Measurements from ENCODE around the gene LETM1.

Gene LETM1

DNA sequence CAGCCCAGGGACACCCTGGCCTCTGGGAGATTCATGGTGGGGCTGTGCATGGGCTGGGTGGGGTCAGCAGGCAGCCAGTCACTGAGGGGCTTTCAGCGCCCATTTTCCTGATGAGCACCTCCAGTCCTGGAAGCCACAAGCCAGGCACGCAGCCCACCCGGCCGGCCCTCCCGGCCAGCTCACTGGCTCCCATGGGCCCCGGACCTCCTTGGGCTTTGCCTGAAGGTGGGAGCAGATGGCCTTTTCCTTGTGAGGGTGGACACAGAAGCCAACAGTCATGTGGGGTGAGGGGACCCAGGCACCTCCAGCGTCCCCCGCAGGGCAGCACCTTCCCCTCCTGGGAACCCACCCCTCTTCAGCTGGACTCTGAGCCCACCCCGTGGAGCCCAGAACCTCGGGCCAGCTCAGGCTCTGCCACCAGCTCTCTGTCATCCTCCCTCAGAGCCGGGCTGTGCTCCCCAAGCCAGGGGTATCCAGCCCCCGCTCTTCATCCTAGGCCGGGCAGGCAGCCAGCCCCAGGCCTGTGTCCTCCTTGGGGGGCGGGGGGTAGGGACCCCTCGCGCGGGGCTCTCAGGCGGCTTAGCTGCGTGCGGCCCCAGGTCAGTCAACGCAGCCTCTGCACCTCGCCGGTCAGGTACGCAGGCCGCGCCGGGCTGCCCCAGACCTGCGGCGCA lies 63.7 kb downstream of the LETM1 start:
- DNase-seq = no peak

DNA sequence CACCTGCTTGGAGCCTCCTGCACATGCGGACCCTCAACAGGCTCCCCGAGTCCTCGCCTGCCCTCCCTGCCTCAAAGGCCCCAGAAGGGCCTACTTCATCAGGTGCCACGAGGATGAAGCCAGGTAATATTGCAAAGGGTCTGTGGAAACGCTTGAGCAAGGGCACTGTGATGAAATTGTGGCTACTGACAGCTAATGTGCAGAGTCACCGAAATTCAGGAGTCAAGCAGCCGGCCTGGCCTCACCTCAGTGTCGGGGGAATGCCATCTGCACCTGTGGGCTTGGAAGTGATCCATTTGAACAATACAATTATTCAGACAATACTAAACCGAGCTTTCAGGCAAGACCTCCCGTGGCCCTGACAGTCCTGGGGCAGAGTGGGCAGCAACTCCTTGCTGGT lies 66.0 kb downstream of the LETM1 start:
- DNase-seq = no peak

DNA sequence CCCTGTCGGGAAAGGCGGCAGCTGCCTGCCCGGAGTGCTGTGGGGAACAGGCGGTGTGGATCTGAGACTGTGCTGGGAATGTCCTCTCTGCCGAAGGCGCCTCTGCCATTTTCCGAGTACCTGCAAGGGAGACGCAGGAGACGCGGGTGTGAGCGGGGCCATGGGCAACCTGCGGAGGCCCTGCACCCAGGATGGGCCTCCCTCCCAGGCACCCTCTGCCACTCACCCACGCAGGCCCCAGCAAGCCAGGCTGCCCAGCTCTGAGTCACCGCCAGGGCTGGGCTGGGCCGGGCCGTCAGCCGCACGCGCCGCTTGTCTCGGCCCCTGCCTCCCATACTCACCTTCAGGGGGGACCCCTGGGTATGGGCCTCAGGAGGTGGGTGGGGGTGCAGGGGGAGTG lies 66.4 kb downstream of the LETM1 start:
- DNase-seq = no peak

DNA sequence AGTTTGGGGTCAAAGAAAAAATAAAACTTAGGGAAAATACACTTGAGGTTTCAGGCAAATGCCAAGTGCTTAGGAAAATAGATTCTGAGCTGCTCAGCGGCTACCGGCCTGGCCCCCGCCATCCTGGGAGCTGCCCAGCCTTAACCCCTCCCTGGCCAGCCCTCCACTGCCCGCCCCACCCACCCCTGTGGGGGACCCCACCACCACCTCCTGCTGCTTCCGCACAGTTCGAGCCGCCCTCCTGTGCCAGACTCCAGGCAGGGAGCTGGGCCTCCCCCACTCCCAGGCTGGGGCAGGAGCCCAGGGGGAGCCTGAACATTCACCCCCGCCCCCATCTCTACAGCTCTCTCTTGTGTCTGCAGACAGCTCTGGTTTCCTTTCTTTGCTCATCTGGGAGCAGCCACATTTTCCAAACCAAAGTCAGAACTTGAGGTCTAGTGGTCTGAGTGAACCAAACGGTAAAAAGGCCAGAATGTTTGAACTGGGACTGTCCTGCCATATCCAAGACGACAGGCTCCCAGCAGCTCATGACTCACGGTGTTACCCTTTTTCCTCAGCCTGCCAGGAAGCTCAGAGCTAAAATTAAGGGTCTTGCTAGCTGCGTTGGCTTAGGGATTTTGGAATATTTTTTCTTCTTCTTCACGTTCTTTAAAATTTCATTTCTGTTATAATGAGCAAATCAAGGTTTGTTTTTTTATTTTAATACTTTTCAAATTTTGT lies 67.5 kb downstream of the LETM1 start:
- DNase-seq = no peak

DNA sequence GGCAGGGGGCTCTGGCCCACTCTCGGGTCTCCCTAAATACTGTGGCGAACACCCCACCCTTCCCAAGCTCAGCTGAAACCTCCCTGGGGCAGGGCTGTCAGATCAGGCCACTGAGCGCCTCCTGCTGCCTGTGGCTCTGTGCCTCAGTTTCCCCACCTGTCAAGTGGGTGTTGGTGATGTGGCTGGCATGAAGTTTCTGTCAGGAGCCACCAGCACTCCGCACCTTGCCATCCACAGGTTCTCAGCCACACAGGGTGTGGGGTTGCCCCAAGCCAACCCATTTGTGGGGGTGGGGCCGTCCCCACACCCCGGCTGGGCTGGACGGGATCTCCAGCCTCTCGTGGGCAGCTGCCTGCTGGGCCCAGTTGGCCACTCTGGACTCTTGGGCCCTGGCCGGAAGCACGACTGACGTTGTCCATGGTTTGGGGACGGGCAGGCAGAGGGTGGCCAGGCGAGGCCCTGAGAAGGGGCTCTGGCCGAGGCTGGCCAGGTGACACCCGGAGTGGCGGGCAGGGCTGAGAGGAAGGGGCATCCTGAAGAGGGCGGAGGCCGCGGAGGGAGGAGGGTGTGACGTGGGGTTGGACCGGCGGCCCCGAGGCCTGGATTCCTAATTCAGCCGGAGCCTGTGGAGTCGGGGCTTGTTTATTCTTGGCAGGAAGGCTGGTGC lies 68.4 kb downstream of the LETM1 start:
- DNase-seq = no peak

DNA sequence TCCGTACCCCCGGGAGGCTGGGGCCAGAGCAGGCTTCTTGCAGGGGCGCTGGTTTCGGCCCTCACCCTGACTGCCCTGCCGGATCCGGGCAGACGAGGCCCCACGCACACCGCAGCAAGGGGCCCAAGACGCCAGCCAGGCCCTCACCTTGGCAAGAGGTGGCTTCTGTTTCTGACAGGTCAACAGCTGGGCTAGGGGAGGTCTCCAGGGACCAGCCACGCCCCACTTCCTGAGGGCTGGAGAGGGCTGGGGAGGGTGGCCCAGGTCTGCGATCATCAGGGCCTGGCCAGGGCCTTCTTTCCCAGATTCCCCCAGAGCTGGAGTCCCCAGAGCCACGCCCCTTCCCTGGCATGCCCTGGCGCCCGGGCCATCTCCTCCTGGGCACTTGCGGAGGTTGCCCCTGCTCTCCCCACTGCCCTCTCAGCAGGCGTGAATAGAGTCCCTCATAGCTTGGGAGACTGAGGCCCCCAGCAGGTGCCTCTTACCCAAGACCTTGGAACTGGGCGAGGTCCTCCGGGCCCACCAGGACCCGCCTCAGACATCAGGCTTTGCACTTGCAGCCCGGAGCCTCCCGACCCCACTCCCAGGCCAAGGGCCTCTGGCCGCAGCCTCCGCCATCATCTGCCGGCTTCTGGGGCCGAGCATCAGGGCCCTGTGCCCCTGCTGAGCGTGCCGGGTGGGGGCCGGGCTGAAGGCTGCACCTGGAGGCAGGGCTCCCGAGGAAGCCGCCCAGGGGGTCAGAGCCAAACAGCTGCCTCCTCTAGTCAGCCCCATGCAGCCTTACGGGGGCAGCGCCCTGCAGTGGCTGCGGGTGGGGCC lies 69.2 kb downstream of the LETM1 start:
- DNase-seq = no peak

DNA sequence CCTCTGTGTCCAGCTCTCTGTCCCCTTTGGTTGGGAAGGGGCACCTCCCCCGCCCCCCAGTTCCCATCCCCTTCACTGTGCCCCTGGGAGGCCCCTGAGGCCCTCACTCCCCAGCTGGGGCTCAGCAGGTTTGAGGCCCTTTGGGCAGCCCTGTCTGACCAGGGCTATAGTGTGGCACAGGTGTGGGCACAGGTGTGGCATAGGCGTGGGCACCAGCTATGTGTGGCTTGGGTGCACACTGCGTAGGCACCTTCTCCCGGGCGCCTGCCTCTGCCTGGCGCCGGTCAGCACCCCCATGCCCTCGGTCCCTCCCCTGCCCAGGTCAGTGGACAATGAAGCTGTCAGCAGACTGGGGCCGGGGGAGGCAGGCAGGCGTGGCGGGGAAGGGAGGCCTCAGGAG lies 70.4 kb downstream of the LETM1 start:
- DNase-seq = no peak

DNA sequence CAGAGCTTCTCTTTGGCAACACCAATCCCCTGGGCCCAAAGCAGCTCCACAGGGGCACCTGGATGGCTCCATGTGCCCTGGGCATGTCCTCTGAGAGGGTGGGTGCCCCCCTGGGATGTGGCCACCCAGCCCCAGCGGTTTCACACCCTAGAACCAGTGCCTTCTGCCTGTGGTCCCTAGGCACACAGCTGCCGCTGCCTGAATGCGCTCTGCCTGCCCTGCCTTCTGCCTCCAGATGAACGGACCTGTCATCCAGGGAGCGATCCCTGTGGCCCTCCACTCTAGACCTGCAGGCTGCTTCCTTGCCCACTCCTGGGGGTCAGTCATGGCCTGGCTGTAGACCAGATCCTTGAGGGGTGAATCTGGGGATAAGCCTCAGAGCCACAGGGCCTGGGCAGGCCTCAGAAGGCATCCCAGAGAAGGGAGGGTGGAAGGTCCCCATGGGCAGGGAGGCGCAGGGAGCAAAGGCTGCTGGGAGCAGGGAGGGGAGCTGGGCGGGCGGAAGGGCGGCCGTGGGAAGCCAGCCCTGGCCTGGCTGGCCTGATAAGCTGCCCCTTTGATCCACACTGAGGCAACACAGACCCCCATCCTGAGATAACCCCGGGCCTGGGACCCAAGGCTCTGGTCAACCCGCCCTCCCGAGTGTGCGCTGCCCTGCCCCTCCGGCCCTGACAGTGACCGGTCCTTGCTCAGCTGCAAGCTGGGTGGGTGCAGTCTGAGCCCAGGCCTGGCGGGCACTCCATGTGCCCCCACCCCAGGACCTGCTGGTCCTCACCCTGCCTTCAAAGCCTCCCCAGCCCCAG lies 71.0 kb downstream of the LETM1 start:
- no peak for DNase-seq

DNA sequence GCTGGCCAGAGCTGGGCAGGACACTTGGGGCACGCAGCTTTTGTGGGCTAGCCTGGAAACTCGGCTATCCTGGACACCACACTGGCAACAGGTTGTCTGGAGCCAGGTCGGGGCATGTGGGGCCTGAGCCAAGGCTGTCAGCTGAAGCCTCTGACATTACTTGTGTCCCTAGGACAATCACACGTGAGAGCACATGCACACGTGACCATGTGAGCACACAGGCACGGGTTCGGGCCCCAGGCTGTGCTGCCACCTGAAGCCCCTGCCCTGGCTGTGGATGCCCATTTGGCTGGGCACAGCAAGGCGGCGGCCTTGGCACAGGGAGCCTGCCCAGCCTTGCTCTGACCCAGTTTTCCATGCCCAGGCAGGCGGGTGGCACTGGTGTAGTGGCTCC lies 71.6 kb downstream of the LETM1 start:
- no peak for DNase-seq

DNA sequence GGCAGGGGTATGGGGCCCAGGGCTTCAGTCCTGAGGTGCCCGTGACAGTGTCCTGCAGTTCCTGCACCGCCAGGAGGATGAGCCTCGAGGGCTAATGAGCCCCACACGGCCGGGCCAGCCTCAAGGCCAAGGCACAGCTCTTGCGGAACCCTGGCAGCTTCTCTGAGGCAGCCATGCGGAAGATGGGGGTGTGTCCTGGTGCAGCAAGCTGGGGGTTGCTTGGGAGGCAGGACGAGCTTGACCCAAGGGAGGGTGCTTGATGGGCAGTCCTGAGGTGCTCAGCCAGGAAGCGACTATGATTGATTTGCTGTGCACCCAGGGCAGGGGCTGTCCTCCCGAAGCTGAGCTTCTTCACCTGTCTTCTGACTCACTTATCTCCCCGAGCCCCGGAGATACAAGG lies 72.0 kb downstream of the LETM1 start:
- no peak for DNase-seq

DNA sequence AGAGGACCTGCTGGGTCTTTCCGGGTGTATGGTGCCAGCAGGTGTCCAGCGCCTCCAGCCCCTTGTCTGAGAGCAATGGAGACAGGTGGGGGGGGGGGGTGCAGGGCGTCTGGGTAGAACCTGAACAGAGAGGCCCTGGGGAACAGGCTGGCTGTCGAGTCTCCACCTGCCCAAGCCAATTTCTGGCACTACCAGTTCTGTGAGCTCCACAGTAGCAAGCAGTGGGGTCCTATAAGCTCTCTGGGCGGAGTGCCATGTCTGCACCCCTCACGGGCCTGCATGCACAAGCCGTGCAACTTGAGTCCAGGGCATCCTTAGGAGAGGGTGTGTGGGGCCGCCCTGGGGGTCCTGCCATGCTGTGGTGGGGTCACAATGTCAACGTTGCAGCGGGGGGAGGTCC lies 72.9 kb downstream of the LETM1 start:
- no peak for DNase-seq

DNA sequence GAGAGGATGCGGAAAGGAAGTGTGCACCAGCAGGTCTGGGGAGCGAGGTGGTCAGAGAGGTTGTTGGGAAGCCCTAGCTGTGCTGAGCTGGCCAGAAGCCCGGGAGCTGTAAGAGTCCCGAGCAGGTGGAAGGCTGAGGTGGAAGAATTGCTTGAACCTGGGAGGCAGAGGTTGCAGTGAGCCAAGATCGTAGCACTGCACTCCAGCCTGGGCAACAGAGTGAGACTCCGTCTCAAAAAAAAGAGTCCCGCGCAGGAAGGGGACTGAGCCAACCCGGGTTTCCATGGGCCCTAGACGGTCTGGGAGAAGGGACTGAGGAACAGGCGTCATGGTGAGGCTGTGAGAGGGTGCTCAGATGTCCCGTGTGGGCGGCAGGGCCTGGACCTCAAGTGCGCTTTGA lies 75.5 kb downstream of the LETM1 start:
- no peak for DNase-seq

DNA sequence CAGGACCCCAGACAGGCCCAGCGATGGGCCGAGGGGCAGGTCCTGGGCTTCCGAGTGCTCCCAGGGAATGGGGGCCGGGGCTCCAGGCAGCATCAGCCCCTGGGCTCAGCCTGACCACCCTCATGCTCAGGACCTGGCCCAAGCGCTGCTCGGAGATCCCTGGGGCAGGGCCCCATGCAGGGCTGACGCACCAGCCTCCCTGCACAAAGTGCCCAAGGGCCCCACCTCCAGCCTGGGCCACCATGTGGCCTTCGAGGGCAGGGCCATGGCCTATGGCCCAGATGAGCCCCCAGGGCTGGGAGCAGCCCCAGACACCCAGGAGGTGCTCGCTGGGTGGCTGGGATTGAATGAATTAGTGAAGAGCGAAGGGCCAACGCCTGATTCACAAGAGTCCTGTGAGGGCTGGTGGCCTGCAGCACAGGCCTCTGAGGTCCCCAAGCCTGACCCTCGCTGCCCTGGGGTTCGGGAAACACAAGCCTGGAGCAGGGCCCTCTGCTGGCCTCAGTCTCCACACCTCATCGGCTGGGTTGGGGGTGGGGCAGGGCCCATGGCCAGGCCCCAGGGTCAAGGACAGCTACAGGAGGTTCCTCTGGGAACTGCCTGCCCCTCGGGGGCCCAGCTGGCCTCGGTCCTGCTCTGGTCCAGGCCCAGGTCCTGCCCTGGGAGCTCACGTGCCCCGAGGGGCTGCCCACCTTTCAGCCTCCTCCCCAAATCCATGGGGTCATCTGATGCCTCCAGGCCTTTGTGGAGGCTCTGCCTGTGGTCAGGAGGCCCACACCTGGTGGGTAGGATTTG lies 76.2 kb downstream of the LETM1 start:
- no peak for DNase-seq

DNA sequence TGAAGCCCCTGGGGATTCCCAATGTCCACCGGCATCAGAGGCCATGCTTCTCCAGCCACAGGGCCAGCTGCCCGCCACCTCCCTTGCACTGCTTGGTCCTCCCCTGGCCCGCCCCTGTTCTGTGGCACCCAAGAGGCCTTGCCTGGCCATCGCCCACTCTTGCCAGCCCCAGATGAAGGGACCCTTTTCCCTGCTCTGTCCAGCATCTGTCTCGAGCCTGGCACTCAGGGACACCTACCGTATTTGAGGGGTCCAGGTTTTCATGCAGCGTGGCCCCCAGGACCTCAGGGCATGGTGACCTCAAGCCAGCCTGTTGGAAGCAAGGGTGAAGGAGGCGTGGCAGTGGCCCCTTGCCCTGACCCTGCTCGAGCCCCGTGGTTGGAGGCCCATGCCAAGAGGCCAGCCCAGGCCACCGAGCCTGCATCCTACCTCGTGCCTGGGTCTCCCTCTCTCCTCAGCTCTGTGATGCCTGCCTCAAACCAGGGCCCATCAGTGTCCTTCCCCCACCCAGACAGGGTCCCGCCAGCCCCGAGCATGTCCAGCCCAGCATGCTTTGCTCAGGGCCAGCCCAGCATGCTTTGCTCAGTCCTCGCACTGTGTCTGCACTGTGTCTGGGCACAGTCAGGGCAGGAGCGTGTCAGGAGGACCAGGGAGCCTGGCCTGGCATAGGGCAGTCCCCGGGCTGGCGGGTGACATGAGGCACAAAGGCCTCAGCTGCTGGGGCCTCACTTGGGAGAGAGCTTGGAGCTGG lies 77.1 kb downstream of the LETM1 start:
- no peak for DNase-seq

DNA sequence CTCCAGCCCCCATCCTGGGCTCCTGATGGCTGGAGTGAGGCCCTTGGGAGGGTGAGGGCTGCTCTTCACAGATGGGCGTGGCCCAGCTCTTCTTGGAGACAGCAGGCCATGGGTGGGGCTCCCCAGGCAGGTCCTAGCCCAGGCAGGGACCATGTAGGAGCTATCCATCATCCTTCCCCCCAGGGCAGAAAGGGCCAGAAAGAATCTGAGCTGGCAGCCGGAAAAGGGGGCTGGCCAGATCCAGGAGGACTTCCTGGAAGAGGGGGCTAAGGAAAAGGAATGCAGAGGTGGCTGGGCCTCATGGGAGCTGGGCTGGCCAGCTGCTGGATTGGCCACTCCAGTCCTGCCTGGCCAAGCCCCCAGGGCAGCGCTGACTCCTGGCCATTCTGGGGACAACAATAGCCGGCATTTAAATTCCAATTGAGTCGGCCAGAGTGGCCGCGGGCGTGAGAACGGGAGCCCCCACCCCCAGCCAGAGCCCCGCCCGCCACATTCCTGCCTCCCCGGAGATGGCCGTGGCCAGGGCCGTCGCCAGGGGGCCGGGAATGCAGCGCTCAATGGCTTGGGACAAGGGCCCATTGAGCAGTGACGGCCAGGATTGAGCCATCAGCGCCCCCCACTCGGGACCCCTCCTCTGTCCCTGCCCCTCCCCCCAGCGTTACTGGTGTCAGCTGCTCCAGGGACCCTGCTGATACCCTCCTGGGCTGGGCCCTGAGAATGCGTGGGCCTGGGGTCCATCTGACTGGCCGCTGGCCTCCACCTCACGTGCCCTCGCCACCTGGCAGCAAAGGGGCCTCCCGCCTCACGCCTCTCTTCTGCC lies 77.9 kb downstream of the LETM1 start:
- no peak for DNase-seq

DNA sequence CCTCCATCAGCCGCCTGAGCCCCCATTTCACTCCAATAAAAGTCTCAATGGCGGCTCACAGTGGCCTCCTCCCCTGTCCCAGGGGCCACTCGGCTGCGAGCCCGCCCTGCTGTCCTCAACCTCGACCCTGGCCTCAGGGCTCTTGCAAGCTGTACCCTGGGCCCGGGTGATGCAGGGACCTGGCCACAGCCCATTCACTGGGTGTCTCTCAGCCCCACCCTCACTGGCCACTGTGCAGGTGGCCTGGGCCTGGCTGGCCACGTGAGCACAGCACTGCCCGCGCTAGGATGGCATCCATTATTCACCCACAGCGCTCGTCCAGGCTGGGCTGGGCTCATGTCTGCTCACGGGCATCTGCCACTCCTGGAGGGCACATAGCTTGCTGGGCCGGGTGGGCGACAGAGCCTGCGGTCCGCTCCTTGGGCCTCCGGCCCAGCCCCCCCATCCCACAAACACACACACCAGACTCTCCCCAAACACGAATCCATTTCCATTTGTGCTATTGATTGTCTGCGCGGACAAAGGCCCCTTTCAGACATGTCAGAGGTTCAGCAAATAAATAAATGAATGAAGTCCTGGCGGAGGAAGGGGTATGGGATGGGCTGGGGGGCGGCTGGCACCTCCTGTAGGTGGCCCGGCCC lies 79.3 kb downstream of the LETM1 start:
- DNase-seq = no peak

DNA sequence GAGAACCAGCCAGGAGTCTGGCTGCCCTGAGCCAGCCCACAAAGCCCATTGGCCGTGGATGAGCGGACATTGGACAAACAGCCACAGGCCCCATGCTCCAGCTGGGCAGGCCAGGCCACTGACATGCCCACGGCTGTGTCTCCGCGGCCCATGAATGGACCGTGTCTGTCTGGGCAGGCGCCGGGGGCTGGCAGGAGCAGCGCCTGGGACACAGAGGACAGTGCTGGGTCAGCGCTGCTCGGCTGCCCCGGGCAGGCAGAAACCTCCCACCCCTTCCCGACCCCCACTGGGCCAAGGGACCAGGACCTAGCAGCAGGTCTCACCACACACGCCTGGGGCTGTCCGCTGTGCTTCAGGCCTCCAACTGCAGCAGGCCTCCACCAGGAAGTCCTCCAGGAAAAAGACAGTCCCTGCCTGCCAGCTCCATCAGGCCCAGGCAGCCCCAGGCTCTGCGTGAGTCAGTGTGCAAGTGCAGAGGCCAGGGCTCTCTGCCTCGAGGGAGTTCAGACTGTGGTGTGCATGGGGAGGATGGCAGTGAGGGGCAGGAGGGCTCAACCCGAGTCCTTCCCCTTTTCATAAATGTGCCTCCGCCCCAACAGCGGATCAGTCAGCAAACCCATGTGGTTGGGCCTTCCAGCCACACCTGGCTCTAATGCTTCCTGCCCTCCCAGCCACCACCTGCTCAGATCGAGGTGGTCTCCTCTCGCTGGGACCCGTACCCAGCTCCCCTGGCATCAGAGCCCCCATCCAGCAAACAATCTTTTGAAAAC lies 80.0 kb downstream of the LETM1 start:
- DNase-seq = no peak

DNA sequence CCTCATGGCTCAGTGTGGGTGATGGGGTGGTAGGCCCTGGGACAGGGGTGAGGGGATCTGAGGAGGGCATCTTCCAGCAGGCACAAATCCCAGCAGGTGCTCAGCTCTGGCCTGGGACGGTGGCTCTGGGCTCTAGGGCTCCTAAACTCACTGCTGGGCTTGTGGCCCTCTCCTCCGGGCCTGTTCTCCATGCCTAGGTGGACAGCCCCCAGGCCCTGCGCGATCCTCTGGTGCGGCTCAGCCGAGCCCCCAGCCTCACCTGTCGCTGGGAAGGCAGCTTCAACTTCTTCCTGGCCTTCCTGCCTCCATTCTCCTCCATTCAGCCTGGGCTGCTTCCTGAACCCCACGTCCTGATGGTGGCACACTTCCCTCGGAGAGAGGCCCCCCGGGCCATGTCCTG lies 82.2 kb downstream of the LETM1 start:
- DNase-seq = no peak
